ENCODE results near the gene PHF20. TPM values are rescaled to one million over a fixed set of nuclear protein-coding genes. Genes with fewer than 3 reads are reported as not detected.
A peak's percentile ranks its signal among the peaks of the same experiment; 100 is the strongest.
"Not testable (repeated sequence)": the region's sequence is repeated elsewhere in the genome, so short reads cannot be mapped to it uniquely, and the experiment has no call there.

PHF20 gene
- total RNA-seq, 1 donor from 2014 or later: 44.6 TPM

DNA sequence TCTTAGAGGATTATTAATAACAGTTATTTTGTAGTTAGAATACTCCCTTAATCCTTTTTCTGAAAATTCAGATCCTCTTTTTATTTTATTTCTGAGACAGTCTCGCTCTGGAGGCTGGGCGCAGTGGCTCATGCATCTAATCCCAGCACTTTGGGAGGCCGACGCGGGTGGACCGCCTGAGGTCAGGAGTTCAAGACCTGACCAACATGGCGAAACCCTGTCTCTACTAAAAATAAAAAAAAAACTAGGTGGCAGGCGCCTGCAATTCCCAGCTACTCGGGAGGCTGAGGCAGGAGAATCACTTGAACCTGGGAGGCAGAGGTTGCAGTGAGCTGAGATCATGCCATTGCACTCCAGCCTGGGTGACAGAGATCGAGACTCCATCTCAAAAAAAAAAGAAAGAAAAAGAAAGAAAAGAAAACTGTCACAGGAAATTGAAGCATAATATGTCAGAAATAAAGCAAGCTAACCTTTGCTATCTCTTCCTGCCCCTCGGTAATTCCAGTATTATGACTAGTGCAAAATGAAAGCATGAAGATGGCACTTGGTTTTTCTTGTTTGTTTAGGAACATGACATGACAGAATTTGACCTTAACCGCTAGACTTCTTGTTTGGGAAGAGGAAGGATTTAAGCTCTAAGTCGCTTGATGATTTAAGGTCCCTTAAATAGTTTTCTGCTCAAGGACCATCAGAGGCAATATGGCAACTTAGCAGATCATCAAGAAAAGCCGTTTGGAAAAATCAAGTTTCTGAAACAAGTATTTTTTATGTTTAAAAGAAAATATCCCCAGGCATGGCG is 27.9 kb upstream of the PHF20 start:
- DNase-seq (ENCODE audit: low spot score): no peak
- TF ChIP-seq, protein P1, sequence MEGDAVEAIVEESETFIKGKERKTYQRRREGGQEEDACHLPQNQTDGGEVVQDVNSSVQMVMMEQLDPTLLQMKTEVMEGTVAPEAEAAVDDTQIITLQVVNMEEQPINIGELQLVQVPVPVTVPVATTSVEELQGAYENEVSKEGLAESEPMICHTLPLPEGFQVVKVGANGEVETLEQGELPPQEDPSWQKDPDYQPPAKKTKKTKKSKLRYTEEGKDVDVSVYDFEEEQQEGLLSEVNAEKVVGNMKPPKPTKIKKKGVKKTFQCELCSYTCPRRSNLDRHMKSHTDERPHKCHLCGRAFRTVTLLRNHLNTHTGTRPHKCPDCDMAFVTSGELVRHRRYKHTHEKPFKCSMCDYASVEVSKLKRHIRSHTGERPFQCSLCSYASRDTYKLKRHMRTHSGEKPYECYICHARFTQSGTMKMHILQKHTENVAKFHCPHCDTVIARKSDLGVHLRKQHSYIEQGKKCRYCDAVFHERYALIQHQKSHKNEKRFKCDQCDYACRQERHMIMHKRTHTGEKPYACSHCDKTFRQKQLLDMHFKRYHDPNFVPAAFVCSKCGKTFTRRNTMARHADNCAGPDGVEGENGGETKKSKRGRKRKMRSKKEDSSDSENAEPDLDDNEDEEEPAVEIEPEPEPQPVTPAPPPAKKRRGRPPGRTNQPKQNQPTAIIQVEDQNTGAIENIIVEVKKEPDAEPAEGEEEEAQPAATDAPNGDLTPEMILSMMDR (IDR thresholded peaks at IDR 0.05): no peak
- peak overlapping the region; percentile 19 for H3K4me3 Mint-ChIP-seq (ENCODE audit: unreplicated experiment)
- H3K9me3 Mint-ChIP-seq (ENCODE audit: low read depth): no peaks in the 10 kb centered on the region
- no peaks in the 10 kb centered on the region for H3K27me3 Mint-ChIP-seq (ENCODE audit: low read depth)
- H3K36me3 Mint-ChIP-seq (ENCODE audit: low read depth): peaks cover 11% of the 10 kb centered on the region
- H3K27ac Mint-ChIP-seq (ENCODE audit: unreplicated experiment): peak overlapping the region; percentile 100
- H3K4me1 Mint-ChIP-seq (ENCODE audit: low read depth): peaks cover 35% of the 10 kb centered on the region

DNA sequence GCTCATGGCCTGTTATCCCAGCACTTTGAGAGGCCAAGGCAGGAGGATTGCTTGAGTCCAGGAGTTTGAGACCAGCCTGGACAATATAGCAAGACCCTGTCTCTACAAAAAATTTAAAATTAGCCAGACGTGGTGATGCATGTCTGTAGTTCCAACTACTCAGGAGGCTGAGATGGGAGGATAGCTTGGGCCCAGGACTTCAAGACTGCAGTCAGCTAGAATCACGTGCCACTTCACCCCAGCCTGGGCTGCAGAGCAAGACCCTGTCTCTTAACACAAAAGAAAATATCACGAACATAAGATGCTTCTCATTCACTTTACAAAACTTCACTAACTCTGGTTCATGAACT is 27.3 kb upstream of the PHF20 start:
- not testable (repeated sequence) for H3K4me3 Mint-ChIP-seq (ENCODE audit: unreplicated experiment); H3K27me3 Mint-ChIP-seq (ENCODE audit: low read depth); DNase-seq (ENCODE audit: low spot score); H3K36me3 Mint-ChIP-seq (ENCODE audit: low read depth); H3K9me3 Mint-ChIP-seq (ENCODE audit: low read depth)
- Mint-ChIP-seq H3K4me1 (ENCODE audit: low read depth) (peaks cover 31% of the 10 kb centered on the region), H3K27ac (ENCODE audit: unreplicated experiment) (peak overlapping the region; percentile 100)

DNA sequence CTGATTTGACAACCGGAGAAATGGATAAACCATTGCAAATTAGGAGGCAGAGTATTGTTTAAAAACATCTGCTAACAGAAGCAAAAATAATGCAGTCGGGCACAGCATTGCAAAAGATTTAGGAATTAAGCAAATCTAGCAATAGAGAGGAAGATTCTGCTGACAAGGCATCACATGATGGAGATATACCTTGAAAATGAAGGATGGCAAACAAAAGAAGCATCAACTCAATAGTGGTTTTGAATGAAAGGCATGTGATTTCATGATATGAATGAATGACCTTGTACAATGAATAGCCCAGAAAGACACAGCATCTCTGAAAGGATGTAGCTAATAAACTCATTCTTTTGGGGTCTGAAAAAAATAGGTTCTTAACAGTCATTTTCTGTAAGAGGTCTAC is 21.2 kb upstream of the PHF20 start:
- H3K27me3 Mint-ChIP-seq (ENCODE audit: low read depth): no peaks in the 10 kb centered on the region
- no peak overlapping the region for H3K27ac Mint-ChIP-seq (ENCODE audit: unreplicated experiment)
- TF ChIP-seq, protein P1 (IDR thresholded peaks at IDR 0.05): no peak
- no peaks in the 10 kb centered on the region for H3K9me3 Mint-ChIP-seq (ENCODE audit: low read depth)
- H3K36me3 Mint-ChIP-seq (ENCODE audit: low read depth): no peaks in the 10 kb centered on the region
- no peak for DNase-seq (ENCODE audit: low spot score)
- no peak overlapping the region for H3K4me3 Mint-ChIP-seq (ENCODE audit: unreplicated experiment)
- H3K4me1 Mint-ChIP-seq (ENCODE audit: low read depth): no peaks in the 10 kb centered on the region

DNA sequence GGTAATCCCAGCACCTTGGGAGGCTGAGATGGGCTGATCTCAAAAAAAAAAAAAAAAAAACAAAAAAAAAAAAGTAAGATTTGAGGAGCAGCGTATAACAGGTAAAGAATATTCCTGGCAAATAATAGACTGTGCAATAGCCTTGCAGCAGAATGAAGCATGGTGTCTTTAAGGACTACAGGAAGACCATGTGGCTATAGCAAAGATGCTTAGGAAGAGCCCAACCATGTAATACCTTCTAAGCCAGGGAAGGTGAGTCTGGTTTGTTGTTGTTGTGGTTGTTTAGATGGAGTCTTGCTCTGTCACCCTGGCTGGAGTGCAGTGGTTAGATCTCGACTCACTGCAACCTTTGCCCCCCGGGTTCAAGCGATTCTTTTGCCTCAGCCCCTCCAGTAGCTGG is 15.4 kb upstream of the PHF20 start:
- DNase-seq (ENCODE audit: low spot score): no peak
- no peak overlapping the region for H3K4me3 Mint-ChIP-seq (ENCODE audit: unreplicated experiment)
- no peaks in the 10 kb centered on the region for H3K4me1 Mint-ChIP-seq (ENCODE audit: low read depth)
- TF ChIP-seq, protein P1 (IDR thresholded peaks at IDR 0.05): no peak
- no peaks in the 10 kb centered on the region for H3K9me3 Mint-ChIP-seq (ENCODE audit: low read depth)
- H3K27me3 Mint-ChIP-seq (ENCODE audit: low read depth): no peaks in the 10 kb centered on the region
- H3K36me3 Mint-ChIP-seq (ENCODE audit: low read depth): no peaks in the 10 kb centered on the region
- H3K27ac Mint-ChIP-seq (ENCODE audit: unreplicated experiment): no peak overlapping the region

DNA sequence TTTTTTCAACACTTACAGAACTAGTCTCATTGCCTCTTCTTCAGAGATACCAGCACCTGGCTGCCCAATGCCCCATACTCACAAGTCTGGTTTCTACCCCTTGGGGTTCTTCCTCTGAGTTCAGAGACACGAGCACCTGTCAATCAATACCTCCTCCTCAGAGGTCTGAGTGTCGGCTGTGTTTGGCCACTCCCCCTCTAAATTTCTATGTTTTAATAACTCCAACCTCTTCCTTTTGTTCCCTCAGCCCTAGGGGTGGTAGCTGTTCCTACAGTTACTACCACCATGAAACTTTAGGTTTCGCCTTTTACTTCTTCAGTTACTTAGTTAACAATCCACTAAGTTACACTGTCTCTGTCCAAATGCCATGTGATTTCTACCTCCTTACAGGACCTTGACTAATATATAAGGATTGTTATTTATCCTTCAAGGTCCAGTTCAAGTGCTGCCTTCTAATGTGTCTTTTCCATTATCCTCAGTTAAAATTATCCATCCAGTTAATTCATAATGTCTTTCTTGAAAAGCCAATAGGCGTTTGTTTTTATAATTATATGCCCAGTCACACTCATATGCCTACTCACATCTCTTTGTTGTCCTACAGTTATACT is 14.6 kb upstream of the PHF20 start:
- H3K36me3 Mint-ChIP-seq (ENCODE audit: low read depth): no peaks in the 10 kb centered on the region
- TF ChIP-seq, protein P1 (IDR thresholded peaks at IDR 0.05): no peak
- no peak overlapping the region for H3K27ac Mint-ChIP-seq (ENCODE audit: unreplicated experiment)
- H3K4me3 Mint-ChIP-seq (ENCODE audit: unreplicated experiment): no peak overlapping the region
- H3K27me3 Mint-ChIP-seq (ENCODE audit: low read depth): no peaks in the 10 kb centered on the region
- H3K9me3 Mint-ChIP-seq (ENCODE audit: low read depth): no peaks in the 10 kb centered on the region
- DNase-seq (ENCODE audit: low spot score): no peak
- no peaks in the 10 kb centered on the region for H3K4me1 Mint-ChIP-seq (ENCODE audit: low read depth)

DNA sequence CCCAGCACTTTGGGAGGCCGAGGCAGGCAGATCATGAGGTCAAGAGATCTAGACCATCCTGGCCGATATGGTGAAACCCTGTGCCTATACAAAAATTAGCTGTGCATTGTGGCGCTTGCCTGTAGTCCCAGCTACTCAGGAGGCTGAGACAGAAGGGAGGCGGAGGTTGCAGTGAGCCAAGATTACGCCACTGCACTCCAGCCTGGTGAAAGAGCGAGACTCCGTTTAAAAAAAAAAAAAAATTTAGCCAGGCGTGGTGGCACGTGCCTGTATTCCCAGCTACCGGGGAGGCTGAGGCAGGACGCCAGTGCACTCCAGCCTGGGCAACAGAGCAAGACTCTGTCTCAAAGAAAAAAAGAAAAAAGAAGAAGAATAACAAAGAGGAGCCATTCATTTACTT is 10.3 kb upstream of the PHF20 start:
- not testable (repeated sequence) for H3K27ac Mint-ChIP-seq (ENCODE audit: unreplicated experiment); H3K27me3 Mint-ChIP-seq (ENCODE audit: low read depth); H3K9me3 Mint-ChIP-seq (ENCODE audit: low read depth)

More for the DNA sequence above, 10.3 kb upstream of the PHF20 start:
- not testable (repeated sequence) for H3K36me3 Mint-ChIP-seq (ENCODE audit: low read depth); H3K4me1 Mint-ChIP-seq (ENCODE audit: low read depth); DNase-seq (ENCODE audit: low spot score); H3K4me3 Mint-ChIP-seq (ENCODE audit: unreplicated experiment)
